ENCODE results near the gene PCSK4.

Gene PCSK4

DNA sequence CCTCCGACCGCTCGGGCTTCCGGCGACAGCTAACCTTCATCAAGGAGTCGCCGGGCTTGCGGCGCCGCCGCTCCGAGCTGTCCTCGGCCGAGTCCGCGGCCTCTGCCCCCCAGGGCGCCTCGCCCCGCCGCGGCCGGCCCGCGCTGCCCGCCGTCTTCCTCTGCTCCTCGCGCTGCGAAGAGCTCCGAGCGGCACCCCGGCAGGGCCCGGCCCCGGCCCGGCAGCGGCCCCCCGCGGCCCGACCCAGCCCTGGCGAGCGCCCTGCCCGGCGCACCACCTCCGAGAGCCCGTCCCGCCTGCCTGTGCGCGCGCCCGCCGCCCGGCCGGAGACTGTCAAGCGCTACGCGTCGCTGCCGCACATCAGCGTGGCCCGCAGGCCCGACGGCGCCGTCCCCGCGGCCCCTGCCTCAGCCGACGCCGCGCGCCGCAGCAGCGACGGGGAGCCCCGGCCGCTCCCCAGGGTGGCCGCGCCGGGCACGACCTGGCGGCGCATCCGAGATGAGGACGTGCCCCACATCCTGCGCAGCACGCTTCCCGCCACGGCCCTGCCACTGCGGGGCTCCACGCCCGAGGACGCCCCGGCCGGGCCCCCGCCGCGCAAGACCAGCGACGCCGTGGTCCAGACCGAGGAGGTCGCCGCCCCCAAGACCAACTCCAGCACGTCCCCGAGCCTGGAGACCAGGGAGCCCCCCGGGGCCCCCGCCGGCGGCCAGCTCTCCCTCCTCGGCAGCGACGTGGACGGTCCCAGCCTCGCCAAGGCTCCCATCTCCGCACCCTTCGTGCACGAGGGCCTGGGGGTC, 20.7 kb downstream of the PCSK4 start:
- no peak for DNase-seq

DNA sequence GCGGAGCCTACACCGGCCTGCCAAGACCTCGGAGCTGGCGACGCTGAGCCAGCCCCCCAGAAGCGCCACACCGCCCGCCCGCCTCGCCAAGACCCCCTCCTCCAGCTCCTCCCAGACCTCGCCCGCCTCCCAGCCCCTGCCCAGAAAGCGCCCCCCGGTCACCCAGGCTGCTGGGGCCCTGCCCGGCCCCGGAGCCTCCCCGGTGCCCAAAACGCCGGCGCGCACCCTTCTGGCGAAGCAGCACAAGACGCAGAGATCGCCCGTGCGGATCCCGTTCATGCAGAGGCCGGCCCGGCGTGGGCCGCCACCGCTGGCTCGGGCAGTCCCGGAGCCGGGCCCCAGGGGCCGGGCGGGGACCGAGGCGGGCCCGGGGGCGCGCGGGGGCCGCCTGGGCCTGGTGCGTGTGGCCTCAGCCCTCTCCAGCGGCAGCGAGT, 21.3 kb downstream of the PCSK4 start:
- no peak for DNase-seq

DNA sequence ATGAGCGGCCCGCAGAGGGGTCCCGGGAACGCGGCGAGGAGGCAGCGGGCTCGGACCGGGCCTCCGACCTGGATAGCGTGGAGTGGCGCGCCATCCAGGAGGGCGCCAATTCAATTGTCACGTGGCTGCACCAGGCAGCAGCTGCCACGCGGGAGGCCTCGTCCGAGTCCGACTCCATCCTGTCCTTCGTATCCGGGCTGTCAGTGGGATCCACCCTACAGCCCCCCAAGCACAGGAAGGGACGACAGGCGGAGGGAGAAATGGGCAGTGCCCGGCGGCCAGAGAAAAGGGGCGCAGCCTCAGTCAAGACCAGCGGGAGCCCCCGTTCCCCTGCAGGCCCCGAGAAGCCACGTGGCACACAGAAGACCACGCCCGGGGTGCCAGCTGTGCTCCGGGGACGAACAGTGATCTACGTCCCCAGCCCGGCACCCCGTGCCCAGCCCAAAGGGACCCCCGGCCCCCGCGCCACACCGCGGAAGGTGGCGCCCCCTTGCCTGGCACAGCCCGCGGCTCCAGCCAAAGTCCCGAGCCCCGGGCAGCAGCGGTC, 21.8 kb downstream of the PCSK4 start:
- no peak for DNase-seq

DNA sequence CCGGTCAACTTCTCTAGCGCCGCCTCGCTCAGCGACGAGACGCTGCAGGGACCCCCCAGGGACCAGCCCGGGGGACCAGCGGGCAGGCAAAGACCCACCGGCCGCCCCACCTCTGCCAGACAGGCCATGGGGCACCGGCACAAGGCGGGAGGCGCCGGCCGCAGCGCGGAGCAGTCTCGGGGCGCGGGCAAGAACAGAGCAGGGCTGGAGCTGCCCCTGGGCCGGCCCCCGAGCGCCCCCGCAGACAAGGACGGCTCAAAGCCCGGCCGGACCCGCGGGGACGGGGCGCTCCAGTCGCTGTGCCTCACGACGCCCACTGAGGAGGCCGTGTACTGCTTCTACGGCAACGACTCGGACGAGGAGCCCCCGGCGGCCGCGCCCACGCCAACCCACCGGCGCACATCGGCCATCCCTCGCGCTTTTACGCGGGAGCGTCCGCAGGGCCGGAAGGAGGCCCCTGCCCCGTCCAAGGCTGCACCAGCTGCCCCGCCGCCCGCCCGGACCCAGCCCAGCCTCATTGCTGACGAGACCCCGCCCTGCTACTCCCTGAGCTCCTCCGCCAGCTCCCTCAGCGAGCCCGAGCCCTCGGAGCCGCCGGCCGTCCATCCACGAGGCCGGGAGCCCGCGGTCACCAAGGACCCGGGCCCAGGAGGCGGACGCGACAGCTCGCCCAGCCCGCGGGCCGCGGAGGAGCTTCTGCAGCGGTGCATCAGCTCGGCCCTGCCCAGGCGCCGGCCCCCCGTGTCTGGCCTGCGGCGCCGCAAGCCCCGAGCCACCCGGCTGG, 22.5 kb downstream of the PCSK4 start:
- DNase-seq, result no peak

DNA sequence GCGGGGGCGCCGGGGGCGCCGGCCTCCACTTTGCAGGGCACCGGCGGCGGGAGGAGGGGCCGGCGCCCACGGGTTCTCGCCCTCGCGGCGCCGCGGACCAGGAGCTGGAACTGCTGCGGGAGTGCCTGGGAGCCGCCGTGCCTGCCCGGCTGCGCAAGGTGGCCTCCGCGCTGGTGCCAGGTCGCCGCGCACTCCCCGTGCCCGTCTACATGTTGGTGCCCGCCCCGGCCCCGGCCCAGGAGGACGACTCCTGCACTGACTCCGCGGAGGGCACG, 23.0 kb downstream of the PCSK4 start:
- DNase-seq, result no peak

DNA sequence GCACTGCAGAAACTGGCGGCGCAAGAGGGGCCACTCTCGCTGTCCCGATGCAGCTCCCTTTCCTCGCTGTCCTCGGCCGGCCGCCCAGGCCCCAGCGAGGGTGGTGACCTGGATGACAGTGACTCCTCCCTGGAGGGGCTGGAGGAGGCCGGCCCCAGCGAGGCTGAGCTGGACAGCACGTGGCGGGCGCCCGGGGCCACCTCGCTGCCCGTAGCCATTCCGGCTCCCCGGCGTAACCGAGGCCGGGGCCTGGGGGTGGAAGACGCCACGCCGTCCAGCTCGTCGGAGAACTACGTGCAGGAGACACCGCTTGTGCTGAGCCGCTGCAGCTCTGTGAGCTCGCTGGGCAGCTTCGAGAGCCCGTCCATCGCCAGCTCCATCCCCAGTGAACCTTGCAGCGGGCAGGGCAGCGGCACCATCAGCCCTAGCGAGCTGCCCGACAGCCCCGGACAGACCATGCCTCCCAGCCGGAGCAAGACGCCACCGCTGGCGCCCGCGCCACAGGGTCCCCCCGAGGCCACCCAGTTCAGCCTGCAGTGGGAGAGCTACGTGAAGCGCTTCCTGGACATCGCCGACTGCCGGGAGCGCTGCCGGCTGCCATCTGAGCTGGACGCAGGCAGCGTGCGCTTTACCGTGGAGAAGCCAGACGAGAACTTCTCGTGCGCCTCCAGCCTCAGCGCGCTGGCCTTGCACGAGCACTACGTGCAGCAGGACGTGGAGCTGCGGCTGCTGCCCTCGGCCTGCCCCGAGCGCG, 23.5 kb downstream of the PCSK4 start:
- DNase-seq, result no peak

DNA sequence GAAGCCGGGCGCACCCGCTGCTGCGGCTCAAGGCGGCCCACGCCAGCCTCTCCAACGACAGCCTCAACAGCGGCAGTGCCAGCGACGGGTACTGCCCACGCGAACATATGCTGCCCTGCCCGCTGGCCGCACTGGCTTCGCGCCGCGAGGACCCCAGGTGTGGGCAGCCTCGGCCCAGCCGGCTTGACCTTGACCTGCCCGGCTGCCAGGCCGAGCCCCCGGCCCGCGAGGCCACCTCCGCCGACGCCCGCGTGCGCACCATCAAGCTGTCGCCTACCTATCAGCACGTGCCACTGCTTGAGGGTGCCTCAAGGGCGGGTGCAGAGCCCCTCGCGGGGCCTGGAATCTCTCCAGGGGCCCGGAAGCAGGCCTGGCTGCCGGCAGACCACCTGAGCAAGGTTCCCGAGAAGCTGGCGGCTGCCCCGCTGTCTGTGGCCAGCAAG, 24.1 kb downstream of the PCSK4 start:
- DNase-seq, result no peak

DNA sequence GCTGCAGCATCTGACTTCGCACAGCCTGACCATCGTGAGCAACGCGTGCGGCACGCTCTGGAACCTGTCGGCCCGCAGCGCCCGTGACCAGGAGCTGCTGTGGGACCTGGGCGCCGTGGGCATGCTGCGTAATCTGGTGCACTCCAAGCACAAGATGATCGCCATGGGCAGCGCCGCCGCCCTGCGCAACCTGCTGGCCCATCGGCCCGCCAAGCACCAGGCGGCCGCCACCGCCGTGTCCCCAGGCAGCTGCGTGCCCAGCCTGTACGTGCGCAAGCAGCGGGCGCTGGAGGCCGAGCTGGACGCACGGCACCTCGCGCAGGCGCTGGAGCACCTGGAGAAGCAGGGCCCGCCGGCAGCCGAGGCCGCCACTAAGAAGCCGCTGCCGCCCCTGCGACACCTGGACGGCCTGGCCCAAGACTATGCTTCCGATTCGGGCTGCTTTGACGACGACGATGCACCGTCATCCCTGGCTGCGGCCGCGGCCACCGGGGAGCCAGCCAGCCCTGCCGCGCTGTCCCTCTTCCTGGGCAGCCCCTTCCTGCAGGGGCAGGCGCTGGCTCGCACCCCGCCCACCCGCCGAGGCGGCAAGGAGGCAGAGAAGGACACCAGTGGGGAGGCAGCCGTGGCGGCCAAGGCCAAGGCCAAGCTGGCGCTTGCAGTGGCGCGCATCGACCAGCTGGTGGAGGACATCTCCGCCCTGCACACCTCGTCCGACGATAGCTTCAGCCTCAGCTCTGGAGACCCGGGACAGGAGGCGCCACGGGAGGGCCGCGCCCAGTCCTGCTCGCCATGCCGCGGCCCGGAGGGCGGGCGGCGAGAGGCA, 24.7 kb downstream of the PCSK4 start:
- no peak for DNase-seq

DNA sequence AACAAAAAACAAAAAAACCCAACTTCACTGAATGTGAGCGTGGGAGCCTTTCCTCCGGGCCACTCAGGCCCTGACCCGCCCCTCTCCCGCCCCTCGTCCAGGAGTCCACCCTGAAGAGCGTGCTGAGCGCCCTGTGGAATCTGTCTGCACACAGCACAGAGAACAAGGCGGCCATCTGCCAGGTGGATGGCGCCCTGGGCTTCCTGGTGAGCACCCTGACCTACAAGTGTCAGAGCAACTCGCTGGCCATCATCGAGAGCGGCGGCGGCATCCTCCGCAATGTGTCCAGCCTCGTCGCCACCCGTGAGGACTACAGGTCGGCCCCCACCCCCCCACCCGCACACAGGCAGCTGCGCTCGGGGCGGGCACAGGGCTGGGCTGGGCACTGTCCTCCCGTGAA, 28.3 kb downstream of the PCSK4 start:
- no peak for DNase-seq

DNA sequence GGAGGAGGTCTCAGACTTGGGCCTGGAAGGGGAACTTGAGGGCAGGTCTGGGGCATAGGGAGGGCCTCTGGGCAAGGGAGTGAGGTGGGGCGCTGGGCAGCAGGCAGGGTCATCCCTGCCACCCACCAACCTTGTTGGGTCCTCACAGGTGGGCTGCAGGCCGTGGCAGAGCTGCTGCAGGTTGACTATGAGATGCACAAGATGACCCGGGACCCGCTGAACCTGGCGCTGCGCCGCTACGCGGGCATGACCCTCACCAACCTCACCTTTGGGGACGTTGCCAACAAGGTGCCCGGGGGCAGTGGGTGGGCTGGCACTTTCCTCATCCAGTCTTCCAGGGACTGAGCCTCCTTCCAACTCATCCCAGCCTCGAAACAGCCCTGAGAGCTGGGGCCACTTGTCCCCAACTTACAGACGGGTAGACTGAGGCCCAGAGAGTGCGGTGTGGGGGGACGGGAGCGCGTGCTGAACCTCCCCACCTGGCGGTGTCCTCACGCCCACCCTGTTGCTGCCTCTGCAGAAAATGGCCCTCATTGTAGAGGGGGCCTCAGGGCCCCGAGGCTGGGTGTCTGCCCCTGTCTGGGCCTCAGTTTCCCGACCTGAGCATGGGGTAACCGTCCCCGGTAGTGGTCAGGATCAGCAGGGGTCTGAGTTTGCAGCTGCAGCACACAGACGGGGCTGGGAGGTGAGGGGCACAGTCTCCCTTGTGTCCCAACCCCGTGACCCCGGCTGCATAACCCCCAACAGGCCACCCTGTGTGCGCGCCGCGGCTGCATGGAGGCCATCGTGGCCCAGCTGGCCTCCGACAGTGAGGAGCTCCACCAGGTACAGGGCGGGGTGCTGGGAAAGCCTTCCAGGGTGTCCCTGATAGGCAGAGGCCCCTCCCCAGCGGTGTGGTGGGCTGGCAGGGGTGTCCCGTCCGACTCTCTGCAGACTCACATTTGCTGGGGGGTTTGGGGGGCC, 29.8 kb downstream of the PCSK4 start:
- DNase-seq, result no peak

DNA sequence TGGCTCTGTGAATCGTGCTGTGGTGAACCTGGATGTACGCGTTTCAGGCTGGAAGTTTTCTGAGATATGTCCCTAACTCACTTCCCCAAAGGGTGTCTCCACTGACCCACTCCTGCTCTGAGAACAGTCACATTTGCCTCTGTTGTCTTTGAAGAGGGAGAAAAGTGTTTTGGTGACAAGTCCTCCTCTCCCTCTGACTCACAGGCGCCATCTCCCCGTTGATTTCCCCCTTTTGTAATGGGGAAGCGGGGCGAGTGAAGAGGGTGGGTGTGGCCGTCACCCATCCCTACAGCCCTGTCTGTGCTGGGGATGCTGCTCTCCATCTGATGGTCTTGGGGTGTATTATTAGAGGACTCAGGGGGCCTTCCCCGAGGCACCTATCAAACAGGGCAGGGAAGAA, 30.7 kb downstream of the PCSK4 start:
- DNase-seq, result no peak

DNA sequence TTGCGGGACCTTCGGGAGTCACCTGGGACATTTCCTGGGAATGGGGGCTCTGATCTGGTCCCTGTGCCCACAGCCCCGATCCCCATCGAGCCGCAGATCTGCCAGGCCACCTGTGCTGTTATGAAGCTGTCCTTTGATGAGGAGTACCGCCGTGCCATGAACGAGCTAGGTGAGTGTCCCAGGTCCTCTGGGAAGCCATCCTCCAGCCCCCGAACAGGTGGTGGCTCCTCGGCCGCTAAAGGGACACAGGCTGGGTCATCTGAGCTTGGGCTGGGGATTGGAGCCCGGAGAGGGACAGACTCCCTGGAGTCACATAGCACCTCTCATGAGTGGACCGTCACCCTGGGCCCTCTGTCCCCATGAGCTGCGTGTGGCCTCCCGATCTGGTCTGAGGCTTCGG, 32.3 kb downstream of the PCSK4 start:
- no peak for DNase-seq

DNA sequence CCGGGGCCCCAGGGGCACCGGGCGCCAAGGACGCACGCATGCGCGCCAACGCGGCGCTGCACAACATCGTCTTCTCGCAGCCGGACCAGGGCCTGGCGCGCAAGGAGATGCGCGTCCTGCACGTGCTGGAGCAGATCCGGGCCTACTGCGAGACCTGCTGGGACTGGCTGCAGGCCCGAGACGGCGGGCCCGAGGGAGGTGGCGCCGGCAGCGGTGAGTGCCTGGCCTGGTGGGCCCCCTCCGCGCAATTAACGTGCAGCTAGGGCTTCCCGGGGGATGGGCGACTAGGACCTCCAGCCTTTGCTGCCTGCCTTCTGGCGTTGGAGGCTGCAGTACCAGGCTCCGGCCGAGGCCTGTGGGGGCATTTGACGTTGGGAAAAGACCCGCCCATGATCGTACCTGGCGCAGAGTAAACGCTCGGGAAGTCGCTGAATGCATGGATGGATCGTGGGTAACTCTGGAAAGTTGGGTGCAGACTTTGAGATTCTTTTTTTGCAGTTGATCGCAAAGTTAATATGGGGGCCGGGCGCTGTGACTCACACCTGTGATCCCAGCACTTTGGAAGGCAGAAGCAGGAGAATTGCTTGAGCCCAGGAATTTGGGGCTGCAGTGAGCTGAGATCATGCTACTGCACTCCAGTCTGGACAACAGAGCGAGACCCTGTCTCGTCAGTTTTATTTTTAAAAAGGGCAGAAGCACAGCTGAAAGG, 33.0 kb downstream of the PCSK4 start:
- no peak for DNase-seq

DNA sequence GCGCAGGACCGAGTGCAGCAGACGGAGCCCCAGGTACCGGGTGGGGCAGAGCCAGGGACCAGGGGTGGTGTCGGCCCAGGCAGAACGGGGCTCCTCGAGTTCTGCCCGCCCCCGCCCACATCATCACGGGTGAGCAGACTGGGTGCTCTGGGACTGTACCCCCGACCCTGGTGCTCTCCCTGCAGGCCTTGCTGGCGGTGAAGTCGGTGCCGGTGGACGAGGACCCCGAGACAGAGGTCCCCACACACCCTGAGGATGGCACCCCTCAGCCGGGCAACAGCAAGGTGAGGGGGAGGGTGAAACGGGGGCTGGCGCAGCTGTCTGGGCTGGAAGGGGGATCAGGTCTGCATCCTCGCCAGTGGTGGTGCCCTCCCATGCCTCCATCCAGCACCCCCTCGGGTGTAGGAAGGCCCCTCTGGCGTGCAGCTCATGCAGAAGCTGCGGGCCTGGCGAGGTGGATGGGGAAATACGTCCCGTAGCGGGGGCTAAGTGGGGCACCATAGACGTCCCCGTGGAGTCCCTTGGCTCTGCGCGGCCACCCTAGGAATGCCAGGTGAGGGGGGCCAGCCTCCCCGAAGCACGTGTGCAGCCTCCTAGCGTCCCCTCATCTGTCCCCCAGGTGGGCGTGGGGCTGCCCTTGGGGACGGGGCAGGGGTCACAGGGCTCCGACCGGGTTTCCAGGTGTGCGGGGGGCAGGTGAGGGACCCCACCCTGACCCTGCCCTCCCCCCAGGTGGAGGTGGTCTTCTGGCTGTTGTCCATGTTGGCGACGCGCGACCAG, 33.8 kb downstream of the PCSK4 start:
- no peak for DNase-seq

DNA sequence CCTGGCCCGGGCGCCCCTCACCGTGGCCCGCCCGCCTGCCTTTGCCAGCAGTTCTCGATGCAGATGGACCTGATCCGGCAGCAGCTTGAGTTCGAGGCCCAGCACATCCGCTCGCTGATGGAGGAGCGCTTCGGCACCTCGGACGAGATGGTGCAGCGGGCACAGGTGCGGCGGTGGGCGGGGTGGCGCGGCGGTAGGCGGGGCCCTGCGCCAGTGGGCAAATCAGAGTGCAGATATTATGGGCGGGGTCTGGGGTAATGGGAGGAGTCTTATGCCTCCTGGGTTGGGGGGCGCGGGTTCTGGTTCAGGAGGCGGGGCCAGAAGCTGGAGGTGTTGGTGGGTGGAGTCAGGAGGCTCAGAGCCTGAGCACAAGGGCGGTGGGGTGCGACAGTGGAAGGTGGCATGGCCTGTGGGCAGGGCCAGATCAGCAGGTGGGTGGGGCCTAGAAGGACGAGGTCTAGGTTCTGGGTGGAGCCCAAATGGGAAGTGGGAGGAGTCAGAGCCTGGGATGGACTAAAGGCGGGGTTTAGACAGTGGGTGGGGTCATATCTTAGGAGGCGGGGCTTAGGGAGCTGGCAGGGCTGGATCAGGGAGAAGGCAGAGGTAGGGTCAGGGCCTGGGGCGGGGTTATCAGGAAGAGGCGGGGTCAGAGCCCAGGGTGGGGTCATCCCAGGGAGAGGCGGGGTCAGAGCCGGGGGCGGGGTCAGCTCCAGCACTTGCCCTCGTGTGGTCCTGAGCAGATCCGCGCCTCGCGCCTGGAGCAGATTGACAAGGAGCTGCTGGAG, 34.6 kb downstream of the PCSK4 start:
- peak; percentile 58 for DNase-seq

DNA sequence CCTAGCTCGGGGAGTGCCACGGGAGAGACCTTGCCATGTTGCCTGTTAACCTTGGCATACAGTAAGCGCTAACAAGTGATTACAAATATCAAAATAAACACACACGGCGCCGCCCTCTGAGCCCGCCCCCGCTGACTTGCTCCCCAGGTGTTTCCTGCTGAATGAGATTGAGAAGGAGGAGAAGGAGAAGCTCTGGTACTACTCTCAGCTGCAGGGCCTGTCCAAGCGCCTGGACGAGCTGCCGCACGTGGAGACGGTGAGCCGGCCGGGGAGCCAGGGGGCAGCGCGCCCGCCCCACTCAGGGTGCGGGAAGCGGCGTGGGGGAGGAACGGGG, 35.2 kb downstream of the PCSK4 start:
- no peak for DNase-seq

DNA sequence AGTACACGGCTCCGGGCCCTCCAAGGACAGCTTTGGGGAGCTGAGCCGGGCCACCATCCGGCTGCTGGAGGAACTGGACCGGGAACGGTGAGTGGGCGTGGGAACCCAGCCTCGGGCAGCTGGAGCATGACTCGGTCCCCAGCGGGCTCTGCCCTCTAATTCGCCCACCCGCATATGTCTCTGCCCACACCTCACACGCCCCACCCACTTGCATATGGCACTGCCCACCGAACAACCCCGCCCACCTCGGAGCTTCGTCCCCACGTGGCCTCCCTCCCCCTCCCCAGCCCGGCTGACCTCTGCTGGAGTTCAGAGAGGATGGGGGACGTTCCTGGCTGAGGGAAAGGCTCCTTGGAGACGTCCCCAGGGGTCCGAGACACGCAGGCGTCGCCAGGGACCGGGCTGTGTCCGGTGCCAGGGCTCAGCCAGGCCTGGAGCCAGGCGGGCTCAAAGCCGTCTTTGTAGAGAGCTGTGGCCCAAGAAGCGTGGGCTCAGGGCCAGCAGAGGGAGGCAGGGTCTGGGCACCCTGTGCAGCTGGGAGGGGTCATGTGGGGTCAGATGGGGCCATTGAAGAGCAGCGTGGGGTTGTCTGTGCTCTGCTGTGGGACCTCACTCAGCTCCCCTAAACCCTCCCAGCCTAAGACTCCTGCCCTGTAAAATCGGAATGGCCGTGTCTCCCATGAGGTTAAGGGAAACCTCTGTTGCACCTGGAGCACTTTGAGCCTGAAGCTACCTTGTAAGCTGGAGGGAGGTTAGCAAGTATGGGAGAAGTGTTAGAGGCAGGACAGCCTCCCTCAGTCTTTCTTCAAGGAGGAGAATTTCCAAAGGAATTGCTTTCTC, 36.4 kb downstream of the PCSK4 start:
- DNase-seq, result no peak

Data from effector CD8-positive, alpha-beta T cell (primary cell).